Osteoblast (primary cell): ENCODE measurements around the gene NEUROD6. TPM values are rescaled to one million over a fixed set of nuclear protein-coding genes. Genes with fewer than 3 reads are reported as not detected.
A peak's percentile ranks its signal among the peaks of the same experiment; 100 is the strongest.

Experiments
- DNase-seq: peaks from one replicate; pipeline ENCODE4 v3.0.0; 2011; ENCODE audit warnings: low spot score, mixed read lengths; ENCODE audit not compliant: insufficient read length; ENCODE audit errors: missing footprints
- H2AFZ ChIP-seq: 2 replicates; pipeline ENCODE4 v1.6.0; 2011; ENCODE audit warnings: mild to moderate bottlenecking, low read length
- H3K27ac ChIP-seq: 2 replicates; pipeline ENCODE4 v1.5.1; 2011; ENCODE audit warnings: mild to moderate bottlenecking, low read depth, low read length, moderate library complexity
- H3K27me3 ChIP-seq: 2 replicates; pipeline ENCODE4 v1.6.0; 2012; ENCODE audit warnings: mild to moderate bottlenecking, control low read depth, inconsistent platforms, low read length, moderate library complexity; ENCODE audit not compliant: insufficient read depth
- H3K36me3 ChIP-seq: 2 replicates; pipeline ENCODE4 v1.5.1; 2011; ENCODE audit warnings: mild to moderate bottlenecking, low read length, control low read depth, moderate library complexity; ENCODE audit not compliant: insufficient read depth
- H3K4me1 ChIP-seq: 2 replicates; pipeline ENCODE4 v1.5.1; 2011; ENCODE audit warnings: mild to moderate bottlenecking, low read length, control low read depth, moderate library complexity; ENCODE audit not compliant: insufficient read depth
- H3K4me2 ChIP-seq: 2 replicates; pipeline ENCODE4 v1.6.0; 2011; ENCODE audit warnings: mild to moderate bottlenecking, low read length; ENCODE audit not compliant: insufficient read depth
- H3K4me3 ChIP-seq: fragments of 200-600 bp; sonication (generic); 3 replicates; pipeline ENCODE4 v1.5.1; 2012; ENCODE audit warnings: mild to moderate bottlenecking, low read length, inconsistent platforms; ENCODE audit not compliant: insufficient read depth
- H3K79me2 ChIP-seq: 2 replicates; pipeline ENCODE4 v1.6.0; 2012; ENCODE audit warnings: mild to moderate bottlenecking, low read length, control low read depth, inconsistent platforms; ENCODE audit not compliant: insufficient read depth
- H3K9me3 ChIP-seq: 2 replicates; pipeline ENCODE4 v1.5.1; 2011; ENCODE audit warnings: low read depth, low read length, control low read depth
- H4K20me1 ChIP-seq: 2 replicates; pipeline ENCODE4 v1.6.0; 2012; ENCODE audit warnings: mild to moderate bottlenecking, low read length, control low read depth; ENCODE audit not compliant: insufficient read depth
- CTCF ChIP-seq: IDR thresholded peaks from 2 replicates; pipeline ENCODE4 v1.5.1; 2011; ENCODE audit warnings: mild to moderate bottlenecking, low read depth, low read length, moderate library complexity; ENCODE audit errors: extremely low read depth
- total RNA-seq: library from RNA; depleted of rRNA; stranded (reverse); fragments of >200 nt; gene quantifications from 2 replicates; pipeline ENCODE4 v1.2.3, GENCODE V29; 2012

Gene NEUROD6
- total RNA-seq, result not detected in 2 replicates

DNA sequence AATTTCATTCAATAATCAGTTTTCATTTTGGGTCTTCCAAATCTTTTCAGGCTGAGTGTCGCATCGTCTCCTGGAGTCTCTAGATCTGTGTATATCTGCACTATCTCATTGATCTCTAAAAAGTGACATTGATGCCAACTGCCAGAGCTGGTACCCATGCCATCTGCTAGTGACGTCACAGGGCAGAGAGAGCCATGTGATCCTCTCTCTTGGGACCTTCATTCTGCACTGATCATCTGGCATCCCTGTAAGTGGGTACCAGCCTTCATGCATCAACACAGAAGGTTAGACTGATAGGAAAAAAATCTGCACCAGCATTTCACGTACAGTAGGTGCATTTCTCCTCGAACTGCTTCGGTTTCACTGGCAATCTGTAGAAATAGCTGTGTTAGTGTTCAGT is at the start of gene NEUROD6:
Gene NEUROD6 (minus strand): TSS at position 124 of the 400 bp plus-strand sequence. CDS start 1,458 bp downstream, outside the sequence.
- H3K36me3 ChIP-seq, result no peaks in the 10 kb centered on the region
- TF ChIP-seq CTCF, result no peak

DNA sequence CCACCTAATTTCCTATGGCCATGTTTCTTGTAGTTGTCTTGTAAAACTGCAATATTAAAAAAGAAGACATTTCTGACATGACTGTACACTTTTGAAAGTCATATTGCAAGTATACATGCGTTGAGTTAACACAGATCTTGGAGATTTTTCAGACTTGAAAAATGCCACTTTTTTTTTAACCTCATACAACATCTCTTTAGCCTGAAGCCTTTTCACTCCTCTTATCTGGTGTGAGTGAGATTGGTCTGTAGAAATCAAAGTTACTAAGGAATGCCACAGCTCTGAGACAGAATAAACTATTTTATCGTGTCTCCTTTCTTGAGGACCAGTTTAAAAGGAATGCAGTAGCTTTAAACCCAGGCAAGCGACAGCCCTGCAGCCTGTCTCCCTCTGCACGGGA is 43.9 kb upstream of the NEUROD6 start:
- Histone ChIP-seq H3K79me2 (no peaks in the 10 kb centered on the region), H2AFZ (no peak overlapping the region), H3K4me2 (no peak overlapping the region), H3K4me1 (no peaks in the 10 kb centered on the region), H3K27ac (no peak overlapping the region), H3K9me3 (no peaks in the 10 kb centered on the region), H4K20me1 (no peaks in the 10 kb centered on the region), H3K27me3 (no peaks in the 10 kb centered on the region), H3K36me3 (no peaks in the 10 kb centered on the region), H3K4me3 (no peak overlapping the region)
- no peak for TF ChIP-seq CTCF
- no peak for DNase-seq

More for the DNA sequence above, at the start of gene NEUROD6:
- H4K20me1 ChIP-seq, result no peaks in the 10 kb centered on the region
- H3K4me1 ChIP-seq, result no peaks in the 10 kb centered on the region
- no peaks in the 10 kb centered on the region for H3K9me3 ChIP-seq
- DNase-seq, result no peak
- peaks cover 13% of the 10 kb centered on the region for H3K27me3 ChIP-seq
- no peak within 1 kb of the TSS for H2AFZ ChIP-seq
- H3K4me3 ChIP-seq, result no peak within 1 kb of the TSS
- no peaks in the 10 kb centered on the region for H3K79me2 ChIP-seq
- H3K27ac ChIP-seq, result no peak within 1 kb of the TSS
- H3K4me2 ChIP-seq, result no peak within 1 kb of the TSS

- Histone ChIP-seq H3K4me1 (no peaks in the 10 kb centered on the region), H3K4me3 (no peak overlapping the region), H4K20me1 (no peaks in the 10 kb centered on the region), H3K36me3 (no peaks in the 10 kb centered on the region), H3K79me2 (no peaks in the 10 kb centered on the region), H3K4me2 (no peak overlapping the region), H3K27ac (no peak overlapping the region), H3K9me3 (no peaks in the 10 kb centered on the region), H2AFZ (no peak overlapping the region), H3K27me3 (no peaks in the 10 kb centered on the region)
- no peak for DNase-seq
- TF ChIP-seq CTCF, result no peak
Measured at GRCh38 chr7:31382722-31383121, 42.2 kb upstream of the NEUROD6 start.

GRCh38 chr7:31373337-31374289 is 33.1 kb upstream of the NEUROD6 start:
- no peaks in the 10 kb centered on the region for H3K27me3 ChIP-seq
- H3K27ac ChIP-seq, result no peak overlapping the region
- H3K36me3 ChIP-seq, result no peaks in the 10 kb centered on the region
- no peaks in the 10 kb centered on the region for H3K9me3 ChIP-seq
- DNase-seq, result peak; percentile 50
- peak; percentile 68 for TF ChIP-seq CTCF
- no peaks in the 10 kb centered on the region for H3K4me1 ChIP-seq
- H3K4me3 ChIP-seq, result no peak overlapping the region
- H2AFZ ChIP-seq, result no peak overlapping the region
- no peaks in the 10 kb centered on the region for H3K79me2 ChIP-seq
- H3K4me2 ChIP-seq, result no peak overlapping the region
- H4K20me1 ChIP-seq, result no peaks in the 10 kb centered on the region
